Natural killer cell (primary cell): Measurements from ENCODE around the gene KLHL21. TPM values are rescaled to one million over a fixed set of nuclear protein-coding genes. Genes with fewer than 3 reads are reported as not detected.

Experiments
- ATAC-seq, 3 donors: fragments of 150-1000 bp in 2 of 3; fragments of 200-7000 bp in 1 of 3; cut with Tn5 transposase; 1 replicate in 1 of 3; 2 replicates in 2 of 3; pipeline ENCODE4 v1.10.0; 2021; ENCODE audit warnings: mild to moderate bottlenecking in 2 of 3, moderate library complexity in 2 of 3
- DNase-seq, 2 donors: peaks; one replicate each; pipeline versions ENCODE4 v3.0.0 to v3.0.0-alpha.2; 2013 to 2021; ENCODE audit warnings: mixed read lengths in 1 of 2
- H3K27ac ChIP-seq: one replicate; pipeline ENCODE4 v1.5.1; 2013; ENCODE audit warnings: mild to moderate bottlenecking, low read length
- H3K27me3 ChIP-seq: one replicate; pipeline ENCODE4 v1.6.1; 2013; ENCODE audit warnings: low read length; ENCODE audit not compliant: control insufficient read depth, insufficient read depth
- H3K36me3 ChIP-seq: one replicate; pipeline ENCODE4 v1.6.1; 2013; ENCODE audit warnings: low read length; ENCODE audit not compliant: control insufficient read depth, insufficient read depth
- H3K4me1 ChIP-seq: one replicate; pipeline ENCODE4 v1.6.1; 2013; ENCODE audit warnings: low read length; ENCODE audit not compliant: control insufficient read depth, insufficient read depth
- H3K4me3 ChIP-seq: one replicate; pipeline ENCODE4 v1.5.1; 2013; ENCODE audit warnings: low read length
- H3K9me3 ChIP-seq: one replicate; pipeline ENCODE4 v1.6.1; 2013; ENCODE audit warnings: low read length; ENCODE audit not compliant: control insufficient read depth, insufficient read depth
- H3K27ac Mint-ChIP-seq, 2 donors: one replicate each; pipeline ENCODE4 v1.8.0; 2022; ENCODE audit warnings: mild to moderate bottlenecking in 2 of 2, mixed read lengths in 2 of 2, moderate library complexity in 1 of 2
- H3K27me3 Mint-ChIP-seq, 2 donors: one replicate each; pipeline ENCODE4 v1.8.0; 2022; ENCODE audit warnings: low read depth in 2 of 2, mixed read lengths in 2 of 2
- H3K36me3 Mint-ChIP-seq: one replicate; pipeline ENCODE4 v1.8.0; 2022; ENCODE audit warnings: mixed read lengths
- H3K4me1 Mint-ChIP-seq, 2 donors: one replicate each; pipeline ENCODE4 v1.8.0; 2022; ENCODE audit warnings: mixed read lengths in 2 of 2
- H3K4me3 Mint-ChIP-seq: one replicate; pipeline ENCODE4 v1.8.0; 2022; ENCODE audit warnings: mild to moderate bottlenecking, moderate library complexity, mixed read lengths
- H3K9me3 Mint-ChIP-seq, 2 donors: one replicate each; pipeline ENCODE4 v1.8.0; 2022; ENCODE audit warnings: mixed read lengths in 2 of 2
- WGBS: methylation state at CpG from one replicate; pipeline ENCODE4 v1.1.7; 2013; ENCODE audit warnings: missing lambda C conversion rate; ENCODE audit not compliant: insufficient coverage; 5-methylcytosine and 5-hydroxymethylcytosine counted together
- intact Hi-C: fragments of 100-400 bp; cut with micrococcal nuclease; formaldehyde crosslinking; loops from one replicate; pipeline ENCODE4 v1.14.2; 2022
- total RNA-seq, 4 donors: library from RNA; stranded (reverse); fragments of 120-200 nt in 1 of 4; gene quantifications; one replicate each; pipeline versions ENCODE4 v1.2.3 to v1.2.4, GENCODE V29; 2013 to 2022
- TF ChIP-seq, protein P1 (sequence below): fragments of 200-600 bp; IDR thresholded peaks from one replicate; pipeline ENCODE4 v1.8.0; 2022; ENCODE audit warnings: antibody characterized with exemption

Gene KLHL21
- total RNA-seq, 3 donors from 2014 or later (not counting 1 experiment from before 2014, with no cell fraction given), result 23.5 to 37.8 (median 28.9) TPM

DNA sequence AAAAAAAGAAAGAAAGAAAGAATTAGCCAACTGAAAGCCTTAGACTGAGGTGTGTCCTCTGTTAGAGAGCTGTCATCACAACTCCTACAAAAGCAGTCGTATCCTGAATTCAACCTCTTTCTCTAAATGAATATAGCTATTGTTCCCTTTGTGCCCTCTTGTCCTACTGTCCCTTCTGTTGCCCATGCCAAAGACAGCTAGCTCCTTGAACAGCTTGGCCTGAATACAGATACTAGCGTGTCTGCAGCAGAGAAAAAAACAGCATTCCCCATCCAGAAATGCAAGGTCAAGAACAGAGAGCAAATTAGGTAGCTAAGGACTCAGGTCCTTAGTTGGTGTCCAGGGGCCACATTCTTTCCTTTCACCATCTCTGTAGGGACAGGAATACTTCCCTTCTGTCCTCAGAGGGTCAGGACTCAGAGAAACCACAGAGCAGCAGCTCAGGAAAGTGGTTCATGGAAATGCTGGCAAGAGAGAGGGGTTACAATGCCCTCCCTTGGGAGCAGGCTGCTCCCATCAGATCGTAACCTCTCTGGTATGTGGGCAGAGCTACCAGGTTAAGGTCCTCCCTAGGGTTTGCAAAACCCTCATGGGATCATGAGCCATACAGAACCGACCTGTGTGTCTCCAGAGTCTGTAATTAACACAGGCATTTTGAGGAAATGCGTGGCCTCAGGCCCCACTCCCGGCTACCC is 24.7 kb downstream of the KLHL21 start:
- peaks cover 0 to under 1% of the 10 kb centered on the region in 2 donors for H3K27me3 Mint-ChIP-seq
- WGBS, result 86% methylated on average over 6 of the region's 6 CpGs

DNA sequence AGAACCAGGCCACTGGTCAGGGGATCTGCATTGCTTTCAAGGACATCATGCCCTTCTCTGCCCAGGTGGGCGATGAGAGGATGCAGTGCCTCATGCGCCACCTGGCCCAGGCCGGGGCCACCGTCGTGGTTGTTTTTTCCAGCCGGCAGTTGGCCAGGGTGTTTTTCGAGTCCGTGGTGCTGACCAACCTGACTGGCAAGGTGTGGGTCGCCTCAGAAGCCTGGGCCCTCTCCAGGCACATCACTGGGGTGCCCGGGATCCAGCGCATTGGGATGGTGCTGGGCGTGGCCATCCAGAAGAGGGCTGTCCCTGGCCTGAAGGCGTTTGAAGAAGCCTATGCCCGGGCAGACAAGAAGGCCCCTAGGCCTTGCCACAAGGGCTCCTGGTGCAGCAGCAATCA is 27.9 kb downstream of the KLHL21 start:
- H3K4me3 Mint-ChIP-seq, result no peak overlapping the region
- 90% methylated on average over 14 of the region's 14 CpGs for WGBS
- Histone ChIP-seq H3K27me3 (no peaks in the 10 kb centered on the region), H3K9me3 (no peaks in the 10 kb centered on the region), H3K36me3 (no peaks in the 10 kb centered on the region), H3K4me1 (peaks cover 8% of the 10 kb centered on the region), H3K4me3 (no peak overlapping the region), H3K27ac (no peak overlapping the region)
- no peak overlapping the region for H3K27ac Mint-ChIP-seq
- H3K36me3 Mint-ChIP-seq, result no peaks in the 10 kb centered on the region
- H3K27me3 Mint-ChIP-seq, result peaks cover 6 to 7% of the 10 kb centered on the region in 2 donors
- ATAC-seq (no peak), DNase-seq (no peak)
- TF ChIP-seq, protein P1, sequence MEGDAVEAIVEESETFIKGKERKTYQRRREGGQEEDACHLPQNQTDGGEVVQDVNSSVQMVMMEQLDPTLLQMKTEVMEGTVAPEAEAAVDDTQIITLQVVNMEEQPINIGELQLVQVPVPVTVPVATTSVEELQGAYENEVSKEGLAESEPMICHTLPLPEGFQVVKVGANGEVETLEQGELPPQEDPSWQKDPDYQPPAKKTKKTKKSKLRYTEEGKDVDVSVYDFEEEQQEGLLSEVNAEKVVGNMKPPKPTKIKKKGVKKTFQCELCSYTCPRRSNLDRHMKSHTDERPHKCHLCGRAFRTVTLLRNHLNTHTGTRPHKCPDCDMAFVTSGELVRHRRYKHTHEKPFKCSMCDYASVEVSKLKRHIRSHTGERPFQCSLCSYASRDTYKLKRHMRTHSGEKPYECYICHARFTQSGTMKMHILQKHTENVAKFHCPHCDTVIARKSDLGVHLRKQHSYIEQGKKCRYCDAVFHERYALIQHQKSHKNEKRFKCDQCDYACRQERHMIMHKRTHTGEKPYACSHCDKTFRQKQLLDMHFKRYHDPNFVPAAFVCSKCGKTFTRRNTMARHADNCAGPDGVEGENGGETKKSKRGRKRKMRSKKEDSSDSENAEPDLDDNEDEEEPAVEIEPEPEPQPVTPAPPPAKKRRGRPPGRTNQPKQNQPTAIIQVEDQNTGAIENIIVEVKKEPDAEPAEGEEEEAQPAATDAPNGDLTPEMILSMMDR, result no peak
- no peaks in the 10 kb centered on the region for H3K9me3 Mint-ChIP-seq
- intact Hi-C loops, result no loop called here
- peaks cover 0 to 10% of the 10 kb centered on the region in 2 donors for H3K4me1 Mint-ChIP-seq

More for the DNA sequence above, 24.7 kb downstream of the KLHL21 start:
- TF ChIP-seq, protein P1, result no peak
- Histone ChIP-seq H3K27me3 (no peaks in the 10 kb centered on the region), H3K36me3 (no peaks in the 10 kb centered on the region), H3K4me1 (peaks cover 35% of the 10 kb centered on the region), H3K27ac (no peak overlapping the region), H3K9me3 (no peaks in the 10 kb centered on the region), H3K4me3 (no peak overlapping the region)
- DNase-seq (no peak), ATAC-seq (no peak)
- Mint-ChIP-seq H3K4me1 (peaks cover 8 to 35% of the 10 kb centered on the region in 2 donors), H3K9me3 (no peaks in the 10 kb centered on the region), H3K4me3 (no peak overlapping the region), H3K27ac (peak overlapping the region; percentile 94 to 99), H3K36me3 (no peaks in the 10 kb centered on the region)
- intact Hi-C loops, result no loop called here

DNA sequence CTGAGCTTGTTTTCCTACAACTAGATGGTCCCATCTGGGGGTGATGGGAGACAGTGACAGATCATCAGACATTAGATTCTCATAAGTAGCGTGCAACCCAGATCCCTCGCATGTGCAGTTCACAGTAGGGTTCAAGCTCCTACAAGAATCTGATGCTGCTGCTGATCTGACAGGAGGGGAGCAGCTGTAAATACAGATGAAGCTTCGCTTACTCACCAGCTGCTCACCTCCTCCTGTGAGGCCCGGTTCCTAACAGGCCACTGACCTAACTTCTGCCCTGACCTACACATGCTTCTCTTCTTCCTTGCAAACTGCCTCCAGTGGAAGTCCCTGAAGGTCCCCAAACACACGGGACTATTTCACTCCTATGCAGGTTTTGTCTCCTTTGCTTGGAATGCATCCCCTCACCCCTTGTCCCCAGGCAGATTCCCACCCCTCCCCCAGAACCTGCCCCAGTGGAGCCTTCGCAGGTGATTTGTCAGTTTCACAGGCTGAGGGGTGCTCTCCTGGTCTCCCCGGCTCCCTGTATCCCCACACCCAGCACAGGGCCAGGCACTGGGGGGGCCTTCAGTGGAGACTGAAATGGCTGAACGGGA is 28.5 kb downstream of the KLHL21 start:
- ATAC-seq (no peak), DNase-seq (no peak)
- H3K27me3 Mint-ChIP-seq, result peaks cover 7 to 10% of the 10 kb centered on the region in 2 donors
- intact Hi-C loops, result no loop called here
- H3K27me3 ChIP-seq, result no peaks in the 10 kb centered on the region
- peaks cover 2% of the 10 kb centered on the region for H3K4me1 ChIP-seq
- peaks cover 0 to 3% of the 10 kb centered on the region in 2 donors for H3K4me1 Mint-ChIP-seq
- no peak overlapping the region for H3K4me3 ChIP-seq
- 88% methylated on average over 8 of the region's 8 CpGs for WGBS
- H3K9me3 ChIP-seq, result no peaks in the 10 kb centered on the region
- H3K4me3 Mint-ChIP-seq, result no peak overlapping the region
- TF ChIP-seq, protein P1, result no peak
- no peak overlapping the region for H3K27ac Mint-ChIP-seq
- H3K27ac ChIP-seq, result no peak overlapping the region
- H3K36me3 Mint-ChIP-seq, result no peaks in the 10 kb centered on the region
- no peaks in the 10 kb centered on the region for H3K9me3 Mint-ChIP-seq
- no peaks in the 10 kb centered on the region for H3K36me3 ChIP-seq
